ENCODE measurements around the gene ZDHHC14. TPM values are rescaled to one million over a fixed set of nuclear protein-coding genes. Genes with fewer than 3 reads are reported as not detected.

ZDHHC14 gene
- total RNA-seq, 3 donors from 2014 or later: 5.6 to 6.0 (median 5.7) TPM

DNA sequence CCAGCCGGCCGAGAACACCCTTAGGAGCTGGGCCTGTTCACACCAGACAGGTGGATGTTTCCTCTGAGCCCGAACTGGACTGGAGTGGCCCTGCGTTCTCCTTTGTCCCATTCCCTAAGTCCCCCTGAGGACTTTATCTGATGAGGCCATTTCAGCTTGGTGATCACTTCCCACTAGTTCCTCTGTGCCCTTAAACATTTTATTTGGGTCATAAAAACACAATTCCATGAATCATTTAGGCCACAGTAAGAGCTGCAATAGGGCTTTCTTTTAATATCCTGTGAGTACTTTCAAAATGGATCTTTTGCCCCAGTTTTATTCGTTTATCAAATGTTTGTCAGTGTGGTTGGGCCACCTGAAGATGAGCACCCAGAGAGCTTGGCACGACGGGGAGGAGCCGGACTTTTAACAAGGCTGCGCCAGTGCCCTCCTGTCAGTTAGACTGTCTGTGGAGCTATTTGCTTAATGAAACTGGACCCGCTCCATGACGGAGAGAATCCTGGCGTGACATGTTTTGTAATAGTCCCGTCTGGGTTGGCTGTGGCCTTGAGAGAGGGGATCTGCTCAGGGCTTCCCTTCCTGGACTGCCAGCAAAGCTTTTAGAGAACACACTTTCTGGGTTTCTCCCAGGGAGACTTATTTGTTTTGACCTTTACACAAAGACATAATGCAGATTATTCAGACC, 53.5 kb downstream of the ZDHHC14 start:
- no peak for DNase-seq
- no peaks in the 10 kb centered on the region for H3K27me3 Mint-ChIP-seq (ENCODE audit: low read depth)
- no peak for ATAC-seq
- no peaks in the 10 kb centered on the region for H3K36me3 Mint-ChIP-seq (ENCODE audit: insufficient read depth)
- no peaks in the 10 kb centered on the region for H3K9me3 Mint-ChIP-seq
- H3K4me1 Mint-ChIP-seq (ENCODE audit: low read depth): peaks cover 11% of the 10 kb centered on the region
- no peak overlapping the region for H3K4me3 Mint-ChIP-seq

DNA sequence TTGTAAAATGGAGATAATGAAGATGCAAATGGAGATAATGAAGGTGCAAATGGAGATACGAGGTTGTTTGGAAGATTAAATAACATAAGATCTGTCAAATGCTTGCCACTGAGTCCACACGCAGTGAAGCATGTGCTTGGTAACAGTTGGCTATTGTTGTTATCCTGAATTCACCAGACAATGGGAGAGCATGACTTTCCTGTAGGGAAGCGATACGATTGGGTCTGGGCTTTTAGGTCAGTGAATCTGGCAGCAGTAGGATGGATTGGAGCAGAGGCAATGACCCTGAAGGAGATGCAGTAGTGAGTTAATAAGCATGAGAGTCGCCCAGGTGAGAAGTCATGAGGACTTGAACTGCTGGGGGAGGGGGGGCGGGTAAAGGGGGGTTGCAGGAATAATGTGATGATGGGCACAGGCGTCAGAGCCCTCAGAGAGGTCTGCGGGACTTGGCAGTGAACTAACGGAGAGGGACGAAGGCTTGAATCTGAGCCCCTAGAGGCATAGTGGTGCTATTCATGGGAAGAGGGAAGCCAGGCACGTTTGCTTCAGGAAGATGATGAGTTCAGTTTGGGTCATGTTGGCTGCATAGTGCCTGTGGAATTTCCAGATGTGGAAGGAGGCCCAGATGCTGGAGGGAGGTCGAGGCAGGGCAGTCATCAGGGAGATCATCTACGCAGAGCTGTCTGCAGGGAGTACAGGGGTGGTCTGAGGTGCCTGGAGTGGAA, 55.4 kb downstream of the ZDHHC14 start:
- ATAC-seq: no peak
- H3K36me3 Mint-ChIP-seq (ENCODE audit: insufficient read depth): no peaks in the 10 kb centered on the region

DNA sequence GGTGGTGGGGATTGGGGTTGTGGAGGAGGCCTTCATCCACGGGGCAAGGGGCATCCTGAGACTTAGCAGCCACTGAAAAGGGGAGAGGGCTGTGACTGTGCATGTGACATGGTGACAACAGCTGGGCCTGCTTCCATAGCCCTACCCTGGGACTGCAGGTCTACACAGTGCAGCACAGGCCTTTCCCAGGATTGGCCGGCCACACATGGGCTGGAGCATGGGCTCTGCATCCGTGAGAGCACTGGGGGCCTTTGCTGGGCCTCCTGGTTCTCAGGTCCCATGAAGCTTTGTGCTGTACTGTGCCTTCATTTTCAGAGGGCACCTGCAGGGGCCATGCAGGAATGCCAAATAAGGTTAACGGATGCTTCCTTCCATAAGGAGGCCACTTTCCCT, 56.0 kb downstream of the ZDHHC14 start:
- Mint-ChIP-seq H3K4me3 (no peak overlapping the region), H3K27me3 (ENCODE audit: low read depth) (no peaks in the 10 kb centered on the region), H3K4me1 (ENCODE audit: low read depth) (no peaks in the 10 kb centered on the region), H3K9me3 (peaks cover 5% of the 10 kb centered on the region), H3K36me3 (ENCODE audit: insufficient read depth) (no peaks in the 10 kb centered on the region)
- DNase-seq (no peak), ATAC-seq (no peak)

More for the DNA sequence above, 55.4 kb downstream of the ZDHHC14 start:
- no peaks in the 10 kb centered on the region for H3K27me3 Mint-ChIP-seq (ENCODE audit: low read depth)
- peaks cover 5% of the 10 kb centered on the region for H3K9me3 Mint-ChIP-seq
- no peaks in the 10 kb centered on the region for H3K4me1 Mint-ChIP-seq (ENCODE audit: low read depth)
- H3K4me3 Mint-ChIP-seq: no peak overlapping the region
- DNase-seq: no peak

DNA sequence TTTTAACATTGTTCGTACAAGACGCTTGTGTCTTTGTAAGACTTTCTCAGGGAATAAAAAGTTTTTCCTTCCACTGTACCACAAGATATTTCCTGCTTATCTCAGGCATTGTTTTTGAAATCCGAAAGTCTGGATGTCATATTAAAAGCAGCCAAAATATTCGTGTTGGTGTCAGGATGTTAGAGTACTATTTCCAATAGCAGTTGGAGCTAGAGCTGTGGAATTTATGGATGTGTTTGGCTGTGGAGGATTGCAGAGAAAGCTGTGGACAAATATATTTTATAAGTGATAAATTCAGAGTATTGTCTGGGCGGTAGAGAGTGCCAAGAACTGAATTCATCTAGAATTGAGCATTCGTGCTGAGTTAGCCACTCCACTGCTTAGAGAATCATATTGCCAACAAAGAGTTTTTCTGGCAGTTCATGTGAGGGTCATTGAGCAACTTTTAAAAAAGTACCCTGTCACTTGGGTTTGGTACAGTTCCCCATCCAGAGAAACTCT, 57.7 kb downstream of the ZDHHC14 start:
- no peak for DNase-seq
- no peak for ATAC-seq
- Mint-ChIP-seq H3K4me3 (no peak overlapping the region), H3K27me3 (ENCODE audit: low read depth) (no peaks in the 10 kb centered on the region), H3K4me1 (ENCODE audit: low read depth) (peaks cover 6% of the 10 kb centered on the region), H3K36me3 (ENCODE audit: insufficient read depth) (peaks cover 1% of the 10 kb centered on the region), H3K9me3 (peaks cover 8% of the 10 kb centered on the region)

DNA sequence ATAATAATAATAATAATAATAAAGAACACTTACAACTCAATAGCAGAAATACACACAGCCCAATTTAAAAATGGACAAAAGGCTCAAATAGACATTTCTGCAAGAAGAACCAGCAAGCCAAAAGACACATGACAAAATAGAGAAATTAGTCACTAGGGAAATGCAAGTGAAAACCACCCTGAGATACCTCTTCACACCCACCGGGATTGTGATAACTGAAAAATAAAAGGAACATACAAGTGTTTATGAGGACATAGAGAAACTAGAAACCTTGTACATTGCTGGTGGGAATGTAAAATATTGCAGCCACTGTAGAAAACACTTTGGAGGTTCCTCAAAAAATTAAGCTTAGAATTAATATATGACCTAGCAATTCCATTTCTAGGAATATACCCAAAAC, 59.2 kb downstream of the ZDHHC14 start:
- peaks cover 1% of the 10 kb centered on the region for H3K36me3 Mint-ChIP-seq (ENCODE audit: insufficient read depth)

DNA sequence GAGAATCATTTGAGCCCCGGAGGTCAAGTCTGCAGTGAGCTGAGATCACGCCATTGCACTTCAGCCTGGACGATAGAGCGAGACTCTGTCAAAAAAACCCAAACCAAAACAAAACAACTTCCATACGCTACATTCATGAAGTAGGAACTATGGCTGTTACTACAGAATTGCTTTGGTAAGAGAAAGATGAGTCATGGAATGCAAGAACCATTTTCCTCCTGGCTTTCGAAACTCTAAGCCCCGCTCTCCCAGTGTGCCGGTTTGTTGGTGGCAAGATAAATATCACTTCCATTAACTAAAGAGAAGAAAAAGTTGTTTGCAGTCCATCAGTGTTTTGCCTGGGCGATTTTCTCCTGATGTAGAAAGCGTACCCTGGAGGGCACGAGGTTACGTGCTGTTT, 61.3 kb downstream of the ZDHHC14 start:
- Mint-ChIP-seq H3K27me3 (ENCODE audit: low read depth) (no peaks in the 10 kb centered on the region), H3K9me3 (peaks cover 8% of the 10 kb centered on the region), H3K4me1 (ENCODE audit: low read depth) (peaks cover 7% of the 10 kb centered on the region), H3K36me3 (ENCODE audit: insufficient read depth) (peaks cover 1% of the 10 kb centered on the region), H3K4me3 (no peak overlapping the region)
- ATAC-seq (no peak), DNase-seq (no peak)

More for the DNA sequence above, 59.2 kb downstream of the ZDHHC14 start:
- peak in 1 of 2 donors; percentile 46 for ATAC-seq
- no peaks in the 10 kb centered on the region for H3K27me3 Mint-ChIP-seq (ENCODE audit: low read depth)
- peaks cover 8% of the 10 kb centered on the region for H3K9me3 Mint-ChIP-seq
- no peak for DNase-seq
- no peak overlapping the region for H3K4me3 Mint-ChIP-seq
- H3K4me1 Mint-ChIP-seq (ENCODE audit: low read depth): peaks cover 7% of the 10 kb centered on the region

DNA sequence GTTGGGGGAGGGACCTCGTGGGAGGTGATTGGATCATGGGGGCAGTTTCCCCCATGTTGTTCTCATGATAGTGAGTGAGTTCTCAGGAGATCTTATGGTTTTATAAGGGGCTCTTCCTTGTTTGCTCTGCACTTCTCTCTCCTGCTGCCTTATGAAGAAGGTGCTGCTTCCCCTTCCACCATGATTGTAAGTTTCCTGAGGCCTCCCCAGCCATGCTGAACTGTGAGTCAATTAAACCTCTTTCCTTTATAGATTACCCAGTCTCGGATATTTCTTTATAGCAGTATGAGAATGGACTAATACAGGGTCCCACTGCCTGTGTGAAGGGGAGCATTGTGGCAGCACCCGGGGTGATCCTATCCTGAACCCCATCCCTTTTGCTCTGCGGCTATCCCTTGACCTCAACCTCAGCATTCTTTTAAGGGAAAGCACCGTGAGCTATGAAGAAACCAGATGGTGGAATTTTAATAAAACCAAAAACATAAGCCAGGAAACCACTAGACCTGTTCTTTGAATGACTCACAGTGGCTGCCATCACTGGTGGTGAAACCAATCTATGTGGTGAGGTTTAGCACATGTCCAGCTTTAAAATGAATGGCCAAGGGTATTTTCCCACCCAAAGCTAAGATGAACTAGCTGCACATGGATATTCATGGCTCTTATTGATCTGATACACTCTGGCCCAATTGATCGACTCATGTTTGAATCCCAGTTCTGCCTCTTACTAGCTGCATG, 62.2 kb downstream of the ZDHHC14 start:
- H3K4me1 Mint-ChIP-seq (ENCODE audit: low read depth): peaks cover 7% of the 10 kb centered on the region
- H3K4me3 Mint-ChIP-seq: no peak overlapping the region
- peaks cover 8% of the 10 kb centered on the region for H3K9me3 Mint-ChIP-seq
- DNase-seq: no peak
- peaks cover 1% of the 10 kb centered on the region for H3K36me3 Mint-ChIP-seq (ENCODE audit: insufficient read depth)
- ATAC-seq: peak; percentile 51 to 70
- H3K27me3 Mint-ChIP-seq (ENCODE audit: low read depth): no peaks in the 10 kb centered on the region

DNA sequence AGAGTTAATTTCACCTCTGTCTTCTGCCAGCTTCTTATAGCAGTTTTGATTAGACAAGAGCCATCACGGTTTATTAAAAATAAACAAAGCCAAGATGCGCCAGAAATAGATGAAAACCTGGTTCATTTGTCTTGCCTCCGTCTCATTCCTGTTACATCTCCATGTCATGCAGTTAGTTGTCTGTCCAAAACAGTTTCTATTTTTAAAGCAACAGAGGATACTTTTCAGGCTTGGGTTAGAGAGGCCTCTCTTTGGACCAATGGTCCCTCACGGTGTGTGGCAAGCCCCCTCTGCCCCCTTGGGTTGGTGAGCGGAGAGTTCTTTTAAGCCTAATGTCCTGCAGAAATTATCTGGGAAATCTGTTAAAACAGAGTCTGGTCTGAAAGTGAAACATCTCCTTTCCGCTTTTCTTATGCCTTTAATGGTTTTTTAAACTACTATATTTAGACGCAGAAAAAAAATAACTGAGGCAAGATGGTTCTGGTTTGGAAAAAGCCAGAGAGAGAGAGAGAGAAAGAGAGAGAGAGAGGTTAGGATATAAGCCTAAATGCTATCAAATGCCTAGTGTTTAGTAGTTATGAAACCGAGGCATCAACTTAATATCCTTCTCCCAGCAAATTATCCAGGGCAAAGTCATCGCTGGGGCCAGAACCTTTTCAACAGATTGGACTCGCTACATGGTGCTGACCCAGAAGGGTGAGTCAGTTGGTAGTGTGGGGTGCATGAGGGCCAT, 64.5 kb downstream of the ZDHHC14 start:
- peaks cover 7% of the 10 kb centered on the region for H3K4me1 Mint-ChIP-seq (ENCODE audit: low read depth)
- ATAC-seq (no peak), DNase-seq (no peak)
- H3K36me3 Mint-ChIP-seq (ENCODE audit: insufficient read depth): peaks cover 1% of the 10 kb centered on the region
- no peaks in the 10 kb centered on the region for H3K27me3 Mint-ChIP-seq (ENCODE audit: low read depth)
- H3K4me3 Mint-ChIP-seq: no peak overlapping the region
- peaks cover 6% of the 10 kb centered on the region for H3K9me3 Mint-ChIP-seq

DNA sequence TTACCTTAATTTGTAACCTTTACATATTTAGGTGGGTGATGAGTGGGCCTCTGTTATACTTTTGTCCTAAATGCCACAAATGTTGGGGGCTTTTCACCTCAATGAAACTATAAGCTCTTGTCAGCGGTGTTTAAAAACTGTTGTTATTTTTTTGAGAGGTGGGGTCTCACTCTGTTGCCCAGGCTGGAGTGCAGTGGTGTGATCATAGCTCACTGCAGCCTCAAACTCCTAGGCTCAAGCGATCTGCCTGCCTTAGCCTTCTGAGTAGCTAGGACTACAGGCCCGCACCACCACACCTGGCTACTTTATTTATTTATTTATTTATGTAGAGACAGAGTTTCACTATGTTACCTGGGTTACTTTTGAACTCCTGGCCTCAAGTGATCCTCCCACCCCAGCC, 66.7 kb downstream of the ZDHHC14 start:
- H3K36me3 Mint-ChIP-seq (ENCODE audit: insufficient read depth): peaks cover 1% of the 10 kb centered on the region
- DNase-seq: no peak

DNA sequence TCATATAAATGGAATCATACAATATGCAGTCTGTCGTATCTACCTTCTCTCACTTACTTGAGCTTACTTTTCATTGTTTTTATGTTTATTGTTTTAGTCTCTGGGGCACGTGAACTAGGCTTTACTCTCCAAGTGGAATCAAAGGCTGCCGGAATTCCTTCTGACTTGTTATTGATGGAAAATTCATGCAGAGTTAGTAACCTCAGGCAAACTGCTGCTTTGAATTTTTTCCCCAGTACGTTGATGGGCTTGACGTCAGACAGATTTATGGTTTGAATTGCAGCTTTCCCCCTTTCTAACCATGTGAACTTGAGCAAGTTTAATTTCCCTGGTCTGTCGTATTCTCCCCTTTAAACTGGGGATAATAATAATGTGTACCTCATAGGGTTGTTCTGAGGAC, 68.6 kb downstream of the ZDHHC14 start:
- no peak overlapping the region for H3K4me3 Mint-ChIP-seq
- H3K27me3 Mint-ChIP-seq (ENCODE audit: low read depth): no peaks in the 10 kb centered on the region
- no peak for DNase-seq
- no peaks in the 10 kb centered on the region for H3K9me3 Mint-ChIP-seq
- H3K36me3 Mint-ChIP-seq (ENCODE audit: insufficient read depth): no peaks in the 10 kb centered on the region
- no peaks in the 10 kb centered on the region for H3K4me1 Mint-ChIP-seq (ENCODE audit: low read depth)
- no peak for ATAC-seq

More for the DNA sequence above, 66.7 kb downstream of the ZDHHC14 start:
- Mint-ChIP-seq H3K4me3 (no peak overlapping the region), H3K9me3 (peaks cover 3% of the 10 kb centered on the region), H3K4me1 (ENCODE audit: low read depth) (peaks cover 7% of the 10 kb centered on the region), H3K27me3 (ENCODE audit: low read depth) (no peaks in the 10 kb centered on the region)
- no peak for ATAC-seq

DNA sequence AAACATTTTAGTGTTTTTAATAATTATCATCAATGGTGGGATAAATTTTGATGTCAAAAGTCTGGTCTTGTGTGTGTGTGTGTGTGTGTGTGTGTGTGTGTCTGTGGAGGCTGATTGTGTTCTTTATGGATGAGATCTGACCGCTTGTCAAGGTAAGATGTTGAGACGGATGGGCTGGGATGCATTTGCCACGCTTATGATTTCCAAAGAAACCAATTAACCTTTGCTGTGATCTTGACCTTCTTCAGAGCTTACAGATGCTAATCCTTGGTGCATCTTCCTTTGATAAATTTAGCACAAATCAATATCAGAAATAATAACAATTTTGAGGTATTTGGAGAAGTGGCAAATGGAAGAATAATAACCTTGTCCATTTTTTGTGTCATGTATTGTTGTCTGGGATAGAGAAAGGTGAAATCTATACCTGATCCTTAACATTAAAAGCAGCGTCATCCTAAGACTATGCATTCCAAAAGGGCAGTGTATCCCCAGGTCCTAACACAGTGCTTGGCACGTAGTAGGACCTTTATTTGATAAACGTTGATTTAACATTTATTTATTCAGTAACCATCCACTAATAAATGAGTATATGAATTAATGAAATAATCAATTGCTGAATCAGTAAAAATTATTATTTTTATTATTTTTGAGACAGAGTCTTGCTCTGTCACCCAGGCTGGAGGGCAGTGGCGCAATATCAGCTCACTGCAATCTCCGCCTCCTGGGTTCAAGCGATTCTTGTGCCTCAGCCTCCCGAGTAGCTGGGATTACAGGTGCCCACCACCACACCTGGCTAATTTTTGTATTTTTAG, 70.1 kb downstream of the ZDHHC14 start:
- Mint-ChIP-seq H3K4me1 (ENCODE audit: low read depth) (peaks cover 7% of the 10 kb centered on the region), H3K36me3 (ENCODE audit: insufficient read depth) (no peaks in the 10 kb centered on the region), H3K4me3 (no peak overlapping the region), H3K9me3 (no peaks in the 10 kb centered on the region), H3K27me3 (ENCODE audit: low read depth) (no peaks in the 10 kb centered on the region)
- DNase-seq: no peak
- no peak for ATAC-seq

DNA sequence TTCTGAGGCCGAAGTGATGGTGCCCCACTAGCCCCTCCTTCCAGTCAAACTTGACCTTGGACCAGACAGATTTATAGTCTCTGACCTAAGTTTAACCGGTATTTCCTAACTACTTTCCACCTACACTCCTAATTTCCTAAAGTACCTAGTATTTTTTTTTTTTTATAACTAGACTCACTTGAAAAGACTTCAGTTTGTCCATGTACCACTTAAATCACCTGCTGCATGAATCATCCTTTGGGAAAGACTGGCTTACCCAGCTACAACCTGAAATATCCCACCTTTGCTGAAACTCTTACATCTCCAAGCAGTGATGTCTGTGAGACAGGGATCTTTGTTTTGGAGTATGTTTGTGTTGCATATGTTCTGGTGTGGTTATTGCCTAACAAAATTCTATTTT, 71.1 kb downstream of the ZDHHC14 start:
- no peak overlapping the region for H3K4me3 Mint-ChIP-seq
- peaks cover 13% of the 10 kb centered on the region for H3K4me1 Mint-ChIP-seq (ENCODE audit: low read depth)
- H3K36me3 Mint-ChIP-seq (ENCODE audit: insufficient read depth): no peaks in the 10 kb centered on the region
- no peaks in the 10 kb centered on the region for H3K27me3 Mint-ChIP-seq (ENCODE audit: low read depth)
- DNase-seq: no peak
- no peaks in the 10 kb centered on the region for H3K9me3 Mint-ChIP-seq
- no peak for ATAC-seq

DNA sequence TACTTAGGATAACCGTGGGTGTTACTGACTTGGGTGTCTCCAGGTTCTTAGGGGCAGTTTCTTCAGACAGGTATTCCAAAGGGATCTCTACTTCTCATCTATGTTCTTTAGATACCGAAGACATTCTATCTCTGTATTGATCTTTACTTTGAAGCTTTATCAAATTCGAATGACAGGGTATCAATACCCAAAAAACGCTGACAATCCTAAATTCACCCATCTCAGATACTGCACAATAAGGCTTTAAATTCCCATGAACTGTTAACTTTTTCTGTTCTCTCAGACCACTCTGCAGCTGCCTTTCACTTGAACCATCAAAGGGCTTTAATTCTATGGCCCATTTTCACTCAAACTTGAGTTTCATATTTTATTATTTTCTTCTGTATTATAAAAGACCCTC, 72.1 kb downstream of the ZDHHC14 start:
- H3K9me3 Mint-ChIP-seq: no peaks in the 10 kb centered on the region
- H3K27me3 Mint-ChIP-seq (ENCODE audit: low read depth): no peaks in the 10 kb centered on the region
- H3K4me3 Mint-ChIP-seq: no peak overlapping the region
- peaks cover 13% of the 10 kb centered on the region for H3K4me1 Mint-ChIP-seq (ENCODE audit: low read depth)
- no peak for DNase-seq
- H3K36me3 Mint-ChIP-seq (ENCODE audit: insufficient read depth): no peaks in the 10 kb centered on the region
- ATAC-seq: no peak

Data from activated T-cell treated with anti-CD3 and anti-CD28 coated beads, Interleukin-2, amount 50 U/mL, for 4 hours (primary cell).